HFF-Myc (cell line): Measurements from ENCODE around the gene CASQ1.

Source experiments
- DNase-seq: peaks from one replicate; pipeline ENCODE4 v3.0.0-alpha.2; 2011; ENCODE audit warnings: low read depth; ENCODE audit errors: extremely low read depth
- H3K4me3 ChIP-seq: replicated peaks from 2 replicates; pipeline ENCODE4 v1.5.1; 2011; ENCODE audit warnings: low read depth, mild to moderate bottlenecking, control low read depth, low read length
- TF ChIP-seq, protein P1 (sequence below): IDR thresholded peaks from 2 replicates; pipeline ENCODE4 v1.5.1; 2012; ENCODE audit warnings: mild to moderate bottlenecking, low read depth, low read length, control low read depth; ENCODE audit errors: missing control alignments

Gene CASQ1

DNA sequence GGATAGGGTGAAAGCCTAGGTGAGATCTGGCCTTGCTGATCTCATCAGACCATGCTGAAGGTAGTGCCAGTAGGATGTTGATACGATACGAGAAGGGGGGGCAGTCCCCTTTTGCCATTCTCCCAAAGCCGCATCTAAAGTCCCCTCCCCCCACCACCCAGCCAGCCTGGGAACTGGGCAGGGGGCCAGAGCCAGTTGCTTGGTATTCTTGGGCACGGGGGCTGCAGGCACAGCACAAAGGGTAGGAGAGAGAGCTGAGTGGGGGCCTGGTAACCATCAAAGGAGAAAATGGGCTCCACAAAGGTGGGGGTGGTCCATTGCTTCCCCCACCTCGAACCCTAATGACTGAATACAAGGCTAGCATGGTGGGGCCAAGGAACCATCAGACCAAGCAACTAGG, 20.2 kb downstream of the CASQ1 start:
- TF ChIP-seq, protein P1, sequence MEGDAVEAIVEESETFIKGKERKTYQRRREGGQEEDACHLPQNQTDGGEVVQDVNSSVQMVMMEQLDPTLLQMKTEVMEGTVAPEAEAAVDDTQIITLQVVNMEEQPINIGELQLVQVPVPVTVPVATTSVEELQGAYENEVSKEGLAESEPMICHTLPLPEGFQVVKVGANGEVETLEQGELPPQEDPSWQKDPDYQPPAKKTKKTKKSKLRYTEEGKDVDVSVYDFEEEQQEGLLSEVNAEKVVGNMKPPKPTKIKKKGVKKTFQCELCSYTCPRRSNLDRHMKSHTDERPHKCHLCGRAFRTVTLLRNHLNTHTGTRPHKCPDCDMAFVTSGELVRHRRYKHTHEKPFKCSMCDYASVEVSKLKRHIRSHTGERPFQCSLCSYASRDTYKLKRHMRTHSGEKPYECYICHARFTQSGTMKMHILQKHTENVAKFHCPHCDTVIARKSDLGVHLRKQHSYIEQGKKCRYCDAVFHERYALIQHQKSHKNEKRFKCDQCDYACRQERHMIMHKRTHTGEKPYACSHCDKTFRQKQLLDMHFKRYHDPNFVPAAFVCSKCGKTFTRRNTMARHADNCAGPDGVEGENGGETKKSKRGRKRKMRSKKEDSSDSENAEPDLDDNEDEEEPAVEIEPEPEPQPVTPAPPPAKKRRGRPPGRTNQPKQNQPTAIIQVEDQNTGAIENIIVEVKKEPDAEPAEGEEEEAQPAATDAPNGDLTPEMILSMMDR = no peak
- DNase-seq = no peak
- H3K4me3 ChIP-seq = no peak overlapping the region

DNA sequence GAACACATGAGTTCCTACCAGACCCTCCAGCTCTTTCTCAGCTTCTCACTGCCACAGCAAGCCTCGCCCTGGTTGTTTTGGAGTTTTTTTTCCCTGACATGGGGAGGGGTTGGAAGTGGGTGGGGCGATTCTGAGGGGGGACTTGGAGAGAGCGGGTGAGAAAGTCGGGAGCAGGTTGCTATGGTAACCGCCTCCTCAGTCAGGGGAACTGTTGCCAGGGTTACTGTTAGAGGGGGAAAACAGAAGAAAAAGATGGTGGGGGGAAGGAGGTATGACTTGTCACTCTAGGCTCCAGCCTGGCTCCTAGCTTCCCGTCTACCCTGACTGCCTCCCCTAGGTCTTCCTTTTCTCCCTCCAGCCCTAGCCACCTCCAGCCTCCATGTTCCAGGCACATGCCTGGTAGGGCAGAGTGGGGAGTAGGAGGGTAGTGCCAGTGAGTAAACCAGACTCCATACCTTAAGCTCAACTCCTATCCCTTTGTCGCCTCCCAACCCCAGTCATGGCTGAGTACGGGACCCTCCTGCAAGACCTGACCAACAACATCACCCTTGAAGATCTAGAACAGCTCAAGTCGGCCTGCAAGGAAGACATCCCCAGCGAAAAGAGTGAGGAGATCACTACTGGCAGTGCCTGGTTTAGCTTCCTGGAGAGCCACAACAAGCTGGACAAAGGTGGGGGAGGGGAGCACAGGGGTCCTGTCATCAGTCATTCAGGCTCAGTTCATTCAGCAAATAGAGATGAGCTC, 20.8 kb downstream of the CASQ1 start:
- DNase-seq = no peak
- no peak overlapping the region for H3K4me3 ChIP-seq
- TF ChIP-seq, protein P1 = no peak

- TF ChIP-seq, protein P1 = no peak
- no peak overlapping the region for H3K4me3 ChIP-seq
- DNase-seq = no peak
Measured at GRCh38 chr1:160214481-160215140, 24.2 kb downstream of the CASQ1 start.

GRCh38 chr1:160216301-160216700, 25.9 kb downstream of the CASQ1 start:
- no peak for DNase-seq
- no peak overlapping the region for H3K4me3 ChIP-seq
- TF ChIP-seq, protein P1 = no peak

- TF ChIP-seq, protein P1 = no peak
- no peak for DNase-seq
- H3K4me3 ChIP-seq = no peak overlapping the region
Measured at GRCh38 chr1:160217481-160218051, 27.2 kb downstream of the CASQ1 start.

GRCh38 chr1:160219062-160219929, 28.9 kb downstream of the CASQ1 start:
- TF ChIP-seq, protein P1 = peak; percentile 64
- no peak overlapping the region for H3K4me3 ChIP-seq
- DNase-seq = peak; percentile 29
